ENCODE data around the gene EFNA5.

Gene EFNA5

GRCh38 chr5:107428303-107428813 is 242.4 kb downstream of the EFNA5 start:
- DNase-seq (ENCODE audit: low read depth, low spot score) = no peak

DNA sequence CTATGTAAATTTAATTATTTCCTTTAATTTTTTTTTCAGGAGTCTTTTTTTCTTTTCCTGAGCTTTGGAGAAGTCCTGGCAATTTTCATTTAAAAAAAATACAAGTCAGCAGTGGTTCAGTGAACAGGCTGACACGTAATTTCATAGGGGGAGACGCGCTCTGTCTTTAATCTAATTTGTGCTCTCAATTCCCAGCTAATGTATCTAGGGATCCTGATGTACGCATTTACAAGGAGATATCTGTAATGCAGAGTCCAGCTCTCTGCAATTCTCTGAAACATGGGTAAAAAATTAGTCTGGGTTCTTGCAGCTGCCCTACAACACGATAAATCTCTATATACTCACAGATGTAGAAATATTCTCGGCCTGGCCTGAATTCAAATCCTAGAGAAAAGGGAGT is 243.9 kb downstream of the EFNA5 start:
- no peak for DNase-seq (ENCODE audit: low read depth, low spot score)

DNA sequence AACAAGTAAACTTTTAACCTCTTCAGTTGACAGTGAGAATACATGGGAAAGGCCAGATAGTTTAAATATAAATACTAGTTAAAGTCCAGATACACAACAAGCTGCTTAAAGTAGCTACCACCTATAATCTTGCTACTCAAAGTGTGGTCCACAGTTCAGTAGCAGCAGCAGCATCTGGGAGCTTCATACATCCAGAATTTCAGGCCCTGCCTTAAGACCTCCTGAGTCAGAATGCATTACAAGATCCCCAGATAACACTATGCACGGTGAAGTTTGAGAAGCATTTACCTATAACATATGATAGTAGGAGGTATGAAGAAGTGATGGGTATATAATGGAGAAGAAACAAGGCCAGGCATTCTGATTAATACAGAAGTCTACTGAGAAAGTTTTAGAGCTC is 244.5 kb downstream of the EFNA5 start:
- no peak for DNase-seq (ENCODE audit: low read depth, low spot score)

- no peak for DNase-seq (ENCODE audit: low read depth, low spot score)
These were observed 245.2 kb downstream of the EFNA5 start for GRCh38 chr5:107425541-107426031.

DNA sequence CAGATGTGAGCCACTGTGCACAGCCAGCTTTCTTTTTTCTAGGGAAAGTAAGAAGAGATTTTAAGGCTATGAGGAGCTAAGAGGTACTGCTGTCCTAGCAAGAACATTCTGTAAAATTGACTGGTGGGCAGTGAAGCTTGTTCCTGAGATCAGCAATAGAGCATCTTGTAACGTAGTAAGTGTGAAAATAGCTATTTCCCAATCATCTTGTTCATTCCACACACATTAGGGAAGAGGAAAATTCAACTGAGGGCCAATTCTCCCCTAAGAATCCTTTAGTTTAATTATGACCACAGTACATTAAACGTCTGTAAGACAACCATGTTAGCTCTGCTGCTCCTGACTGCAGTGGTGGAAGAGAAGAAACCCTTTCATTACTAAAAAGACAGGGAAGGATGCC is 246.2 kb downstream of the EFNA5 start:
- no peak for DNase-seq (ENCODE audit: low read depth, low spot score)

DNA sequence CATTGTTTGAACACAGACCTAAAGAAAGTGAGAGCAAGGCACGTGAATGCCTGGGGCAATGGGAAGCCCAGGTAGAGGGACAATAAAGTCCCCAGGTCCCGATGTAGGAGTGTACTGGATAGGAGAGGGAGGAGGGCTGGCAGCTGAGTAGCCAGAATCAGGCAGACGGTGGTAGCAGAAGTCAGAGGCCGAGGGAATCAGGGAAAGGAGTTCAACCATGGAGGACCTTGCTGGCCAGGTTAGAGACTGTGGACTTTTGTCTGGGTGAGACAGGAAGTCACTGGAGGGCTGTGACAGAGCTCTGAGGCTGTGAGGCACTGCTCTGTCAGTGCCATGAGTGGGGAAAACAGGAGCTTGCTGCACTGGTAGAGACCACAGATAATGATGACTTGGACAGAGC is 248.2 kb downstream of the EFNA5 start:
- no peak for DNase-seq (ENCODE audit: low read depth, low spot score)

- DNase-seq (ENCODE audit: low read depth, low spot score) = no peak
These were observed 251.2 kb downstream of the EFNA5 start for GRCh38 chr5:107419498-107419897.

DNA sequence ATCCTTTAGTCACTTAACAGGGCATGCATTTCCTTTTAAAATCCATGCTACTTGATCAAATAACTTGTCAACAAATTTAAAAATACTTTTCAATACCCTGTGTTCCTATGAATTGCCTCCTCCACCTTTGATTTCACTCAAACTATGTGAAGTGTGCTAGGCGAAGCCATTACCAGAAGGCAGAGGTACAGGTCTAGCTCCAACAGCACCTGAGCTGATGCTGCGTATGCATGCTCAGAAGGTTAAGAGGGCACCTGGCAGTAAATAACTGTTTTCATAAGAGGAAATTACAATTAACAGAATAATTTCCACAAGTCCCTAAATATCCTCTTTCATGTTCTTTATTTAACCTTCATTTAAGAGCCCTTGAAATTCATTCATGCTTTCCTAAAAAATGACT is 251.8 kb downstream of the EFNA5 start:
- no peak for DNase-seq (ENCODE audit: low read depth, low spot score)

DNA sequence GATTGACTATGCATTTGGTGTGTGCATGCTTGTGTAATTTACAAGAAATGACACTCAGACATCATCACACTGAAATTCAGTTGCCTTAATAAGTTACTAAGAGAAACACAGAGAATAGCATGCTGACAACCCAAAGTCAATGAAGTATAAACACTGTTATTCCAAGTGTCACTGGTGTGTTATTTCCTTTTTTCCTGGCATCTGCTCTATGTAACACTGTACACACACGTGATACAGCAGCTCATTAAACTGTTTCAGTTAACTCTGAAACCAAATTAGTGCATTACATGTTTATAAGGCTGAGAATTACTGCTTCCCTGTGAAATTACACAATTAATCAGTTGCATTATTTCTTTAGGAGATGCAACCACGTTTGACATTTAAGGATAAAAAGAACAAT is 252.7 kb downstream of the EFNA5 start:
- no peak for DNase-seq (ENCODE audit: low read depth, low spot score)

- DNase-seq (ENCODE audit: low read depth, low spot score) = no peak
These were observed 255.0 kb downstream of the EFNA5 start for GRCh38 chr5:107415762-107416161.

DNA sequence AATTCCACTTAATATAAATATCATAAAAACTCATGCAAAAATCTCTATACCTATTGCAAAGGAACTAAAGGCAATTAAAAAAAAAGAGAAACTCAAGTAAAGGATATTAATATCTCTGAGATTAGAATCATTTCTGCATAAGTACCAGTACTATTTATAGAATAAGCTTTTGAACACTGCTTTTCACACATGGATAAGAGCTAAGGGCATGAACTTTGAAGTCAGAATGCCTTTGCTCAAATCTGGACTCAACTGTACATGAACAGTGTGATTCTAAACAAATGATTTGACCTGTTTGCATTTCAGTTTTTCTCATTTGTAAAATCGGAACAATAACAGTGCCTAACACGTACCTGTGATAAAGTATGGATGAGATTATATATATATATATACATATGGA is 255.9 kb downstream of the EFNA5 start:
- DNase-seq (ENCODE audit: low read depth, low spot score) = no peak

GRCh38 chr5:107413754-107414153 is 257.0 kb downstream of the EFNA5 start:
- DNase-seq (ENCODE audit: low read depth, low spot score) = no peak

DNA sequence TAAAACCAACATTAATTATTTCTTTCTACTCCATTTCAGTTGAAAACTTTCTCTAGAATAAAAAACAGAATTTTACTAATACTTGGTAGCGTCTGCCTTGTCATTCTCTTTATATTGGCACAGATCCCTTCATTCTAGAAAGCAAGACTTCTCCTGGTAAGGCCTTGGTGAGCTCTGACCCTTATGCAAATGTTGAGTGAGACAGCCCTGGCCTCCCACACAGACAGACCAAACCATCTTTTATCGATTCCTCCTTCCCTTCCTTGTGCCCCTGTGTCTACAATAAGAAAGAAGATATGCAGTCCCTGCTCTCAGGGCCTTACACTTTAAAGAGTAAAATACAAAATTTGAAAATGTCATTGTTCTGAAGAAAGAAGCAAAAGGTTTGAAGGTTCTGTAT is 262.2 kb downstream of the EFNA5 start:
- DNase-seq (ENCODE audit: low read depth, low spot score) = no peak

GRCh38 chr5:107407713-107408298 is 262.9 kb downstream of the EFNA5 start:
- no peak for DNase-seq (ENCODE audit: low read depth, low spot score)

DNA sequence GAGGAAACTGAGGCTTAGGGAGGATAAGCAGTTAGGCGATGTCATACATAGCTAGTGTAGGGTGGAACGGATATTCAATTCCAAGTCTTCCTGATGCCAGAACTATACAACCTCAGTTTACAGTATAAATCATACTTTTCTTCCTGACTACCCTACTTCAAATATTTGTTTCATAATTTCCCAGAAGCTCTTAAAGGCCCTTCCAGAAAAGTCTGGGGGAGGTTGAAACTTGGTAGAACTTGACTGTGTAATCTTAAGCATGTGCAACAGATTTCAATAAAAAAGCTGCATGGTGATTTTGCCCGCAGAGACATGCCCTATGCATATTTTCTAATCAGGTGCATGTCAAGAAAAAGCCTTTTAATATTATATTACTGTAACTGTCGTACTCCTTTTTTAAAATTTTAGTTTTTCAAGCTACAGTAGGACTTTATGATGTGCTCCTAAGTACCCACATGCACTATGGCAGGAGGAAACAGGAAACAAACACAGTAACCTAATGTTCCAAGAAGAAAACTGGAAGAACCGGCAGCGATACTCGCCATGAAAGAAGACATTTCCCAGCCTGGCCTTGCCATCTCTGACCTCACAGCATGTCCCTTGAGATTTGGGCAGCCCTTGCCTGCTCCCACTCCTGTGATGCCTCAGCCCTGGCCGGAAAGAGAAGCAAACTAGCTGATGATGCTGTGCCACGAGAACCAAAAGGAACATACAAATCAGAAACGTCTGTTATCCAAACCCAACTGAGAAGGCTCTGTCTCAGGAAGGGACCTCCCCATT is 266.0 kb downstream of the EFNA5 start:
- DNase-seq (ENCODE audit: low read depth, low spot score) = no peak

DNA sequence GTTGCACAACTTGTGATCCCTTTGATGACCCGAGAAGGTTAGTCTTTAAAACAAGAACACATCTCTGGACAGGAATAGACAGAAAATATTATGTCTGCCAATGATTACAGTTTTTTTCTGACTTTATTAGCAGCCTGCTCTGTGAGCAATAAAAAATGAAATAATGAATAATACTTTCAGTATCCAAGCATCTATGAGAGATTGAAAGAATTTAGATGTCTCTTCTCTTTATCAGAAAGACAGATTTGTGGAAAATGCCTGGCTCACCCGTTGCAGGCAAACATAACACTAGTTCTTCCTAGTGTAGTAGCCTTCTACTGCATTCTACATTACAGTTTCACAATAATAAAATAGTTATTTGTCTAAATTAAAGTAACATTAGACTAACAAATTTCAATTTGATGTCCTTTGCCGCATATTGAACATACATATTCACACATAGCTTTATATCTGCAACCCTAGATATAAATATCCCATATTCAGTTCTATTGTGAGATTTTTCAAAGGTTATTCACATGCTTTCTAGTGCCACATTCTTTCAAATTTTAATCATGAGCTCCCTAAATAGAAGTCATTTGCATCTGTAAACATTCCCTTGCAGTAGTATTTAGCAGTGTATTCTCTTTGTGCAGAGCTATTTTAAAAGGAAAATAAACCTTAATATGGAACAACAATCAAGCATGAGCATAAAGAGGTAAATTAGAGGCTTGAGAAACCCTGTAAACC is 267.3 kb downstream of the EFNA5 start:
- no peak for DNase-seq (ENCODE audit: low read depth, low spot score)

DNA sequence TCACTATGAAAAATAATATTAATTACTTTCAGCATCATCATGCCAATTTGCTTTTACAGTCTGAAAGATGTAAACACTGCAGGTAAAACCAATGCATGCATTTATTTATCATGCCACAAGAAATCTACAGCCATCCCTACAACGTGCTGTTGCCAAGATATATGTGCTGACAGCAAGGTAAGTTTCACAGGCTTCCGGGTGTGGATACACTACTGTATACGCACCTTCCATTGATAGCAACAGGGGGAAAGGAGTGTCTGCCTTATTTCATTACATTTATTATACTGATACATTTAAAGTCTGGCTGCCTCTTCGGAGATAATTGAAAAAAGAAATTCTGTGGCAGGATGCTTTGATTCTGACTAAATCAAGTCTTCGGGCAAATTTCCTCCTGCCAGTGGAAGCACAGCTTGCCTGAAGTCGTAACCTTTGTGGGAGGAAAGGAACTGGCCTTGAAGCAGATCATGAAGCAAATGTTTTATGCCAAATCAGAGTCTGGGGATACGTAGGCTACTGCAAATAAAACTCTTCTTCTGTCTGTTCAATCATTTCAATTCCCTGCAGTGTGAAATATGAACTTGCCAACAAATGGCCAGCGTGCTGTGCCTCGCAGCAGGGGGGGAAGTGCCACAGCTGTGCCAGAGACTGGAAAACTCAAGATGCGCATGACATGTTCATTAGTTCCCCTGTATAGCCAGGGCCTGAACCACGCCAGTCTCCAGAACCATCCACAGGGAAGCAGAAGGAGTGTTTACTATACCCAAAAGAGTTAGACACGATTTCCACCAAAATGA is 268.1 kb downstream of the EFNA5 start:
- DNase-seq (ENCODE audit: low read depth, low spot score) = no peak

DNA sequence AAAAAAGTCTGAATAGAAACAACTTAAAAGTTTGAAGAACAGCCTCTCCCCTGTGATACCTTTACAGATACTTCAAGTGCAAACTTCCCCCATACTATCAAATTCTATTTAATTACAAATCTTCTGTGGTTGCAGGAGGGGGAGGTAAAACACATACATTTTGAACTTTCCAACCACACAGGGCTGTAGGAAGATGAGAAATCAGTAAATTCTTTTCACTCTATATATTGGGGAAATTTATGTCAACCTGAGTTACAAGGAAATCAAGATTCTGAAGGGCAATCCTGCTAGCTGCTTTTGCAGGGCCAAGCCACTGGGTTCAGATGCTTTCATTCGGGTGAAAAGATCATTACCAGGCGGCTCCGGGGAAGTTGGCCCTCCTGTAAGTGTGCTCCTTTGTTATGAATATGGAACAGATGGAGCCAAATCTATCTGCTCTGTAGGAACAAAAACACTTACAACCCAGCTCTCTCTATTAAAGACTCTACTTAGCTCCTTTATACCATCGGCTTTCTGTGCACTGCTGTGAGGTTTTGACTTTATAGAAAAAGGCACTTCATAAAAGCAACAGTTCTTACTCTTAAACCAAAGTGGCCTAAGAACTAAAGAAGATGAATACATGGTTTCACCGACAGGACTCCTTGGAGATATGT is 269.1 kb downstream of the EFNA5 start:
- no peak for DNase-seq (ENCODE audit: low read depth, low spot score)

GRCh38 chr5:107400328-107400727 is 270.4 kb downstream of the EFNA5 start:
- DNase-seq (ENCODE audit: low read depth, low spot score) = no peak

DNA sequence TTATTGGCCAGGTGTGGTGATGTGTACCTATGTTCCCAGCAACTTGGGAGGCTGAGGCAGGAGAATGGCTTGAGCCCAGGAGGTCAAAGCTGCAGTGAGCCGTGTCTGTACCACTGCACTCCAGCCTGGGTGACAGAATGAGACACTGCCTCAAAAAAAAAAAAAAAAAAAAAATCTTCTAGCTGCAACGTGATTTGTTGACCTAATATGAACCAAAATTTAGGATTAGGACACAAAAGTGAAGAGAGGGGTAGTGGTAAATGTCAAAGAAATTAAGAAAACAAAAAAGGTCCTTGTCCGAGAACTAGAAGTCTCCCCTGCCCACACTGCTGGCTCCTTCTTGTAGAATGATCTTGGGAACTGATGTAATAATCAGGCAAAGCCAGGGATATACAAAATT is 272.0 kb downstream of the EFNA5 start:
- DNase-seq (ENCODE audit: low read depth, low spot score) = no peak

DNA sequence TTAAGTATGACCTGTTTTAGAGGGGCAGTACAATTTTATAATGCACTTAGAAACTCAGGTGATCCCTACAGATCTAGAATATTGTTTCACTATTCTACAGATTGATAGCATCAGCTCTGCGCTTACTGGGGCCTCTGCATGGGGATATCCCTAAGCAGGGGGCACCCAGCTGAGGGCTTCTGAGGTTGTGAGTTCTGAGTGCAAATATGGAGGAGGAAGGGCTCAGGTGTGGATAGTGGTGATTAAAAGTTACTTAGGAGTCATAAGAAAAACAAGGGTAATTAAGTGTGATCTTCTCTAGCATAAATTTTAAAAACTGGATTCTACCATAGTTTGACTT is 274.4 kb downstream of the EFNA5 start:
- no peak for DNase-seq (ENCODE audit: low read depth, low spot score)

Data from activated CD4-positive, CD25-positive, alpha-beta regulatory T cell treated with anti-CD3 and anti-CD28 coated beads, Interleukin-2, amount 50 U/mL, for 16 hours (primary cell).